GM23338 (cell line): ENCODE data around the gene IKZF3. TPM values are rescaled to one million over a fixed set of nuclear protein-coding genes. Genes with fewer than 3 reads are reported as not detected.

Source experiments
- ATAC-seq: fragments of 200-7000 bp; cut with Tn5 transposase; 3 replicates; pipeline ENCODE4 v1.9.1; 2020
- DNase-seq: peaks from one replicate; pipeline ENCODE4 v3.0.0-alpha.2; 2015; ENCODE audit warnings: low spot score
- H2AFZ ChIP-seq: fragments of 200-600 bp; sonication (generic); 2 replicates; pipeline ENCODE4 v1.8.0; 2016; ENCODE audit warnings: antibody characterized with exemption, mild to moderate bottlenecking, moderate library complexity
- H3F3A ChIP-seq: fragments of 200-600 bp; sonication (generic); replicated peaks from 2 replicates; pipeline ENCODE4 v1.8.0; 2017; ENCODE audit warnings: antibody characterized with exemption, mixed run types, low read depth
- H3K27ac ChIP-seq: fragments of 200-600 bp; sonication (generic); 2 replicates; pipeline ENCODE4 v1.6.1; 2016; ENCODE audit warnings: low read depth
- H3K27me3 ChIP-seq: fragments of 200-600 bp; sonication (generic); 2 replicates; pipeline ENCODE4 v1.8.0; 2016; ENCODE audit warnings: mild to moderate bottlenecking, mixed run types, moderate library complexity; ENCODE audit not compliant: insufficient read depth
- H3K36me3 ChIP-seq: fragments of 200-600 bp; sonication (generic); 2 replicates; pipeline ENCODE4 v1.8.0; 2016; ENCODE audit warnings: mild to moderate bottlenecking; ENCODE audit not compliant: insufficient read depth
- H3K4me1 ChIP-seq: fragments of 200-600 bp; sonication (generic); 2 replicates; pipeline ENCODE4 v1.8.0; 2016; ENCODE audit warnings: mild to moderate bottlenecking, moderate library complexity; ENCODE audit not compliant: insufficient read depth
- H3K4me2 ChIP-seq: fragments of 200-600 bp; sonication (generic); 2 replicates; pipeline ENCODE4 v1.7.1; 2017; ENCODE audit warnings: mixed run types
- H3K4me3 ChIP-seq: fragments of 200-600 bp; sonication (generic); 2 replicates; pipeline ENCODE4 v1.6.1; 2016; ENCODE audit warnings: mixed run types
- H3K79me2 ChIP-seq: fragments of 200-600 bp; sonication (generic); replicated peaks from 2 replicates; pipeline ENCODE4 v1.8.0; 2017; ENCODE audit warnings: mild to moderate bottlenecking; ENCODE audit not compliant: insufficient read depth
- H3K9me2 ChIP-seq: fragments of 200-600 bp; sonication (generic); 2 replicates; pipeline ENCODE4 v1.8.0; 2017; ENCODE audit not compliant: insufficient read depth
- H4K20me1 ChIP-seq: fragments of 200-600 bp; sonication (generic); replicated peaks from 2 replicates; pipeline ENCODE4 v1.8.0; 2017; ENCODE audit warnings: mild to moderate bottlenecking; ENCODE audit not compliant: insufficient read depth
- H3K27ac Mint-ChIP-seq: 2 replicates; pipeline ENCODE4 v1.8.0; 2020; ENCODE audit warnings: inconsistent platforms, mild to moderate bottlenecking, moderate library complexity, mixed read lengths
- H3K27me3 Mint-ChIP-seq: 3 replicates; pipeline ENCODE4 v1.8.0; 2022; ENCODE audit warnings: low read depth, mild to moderate bottlenecking, moderate library complexity, mixed read lengths, inconsistent platforms; ENCODE audit not compliant: insufficient read depth, poor library complexity
- H3K36me3 Mint-ChIP-seq: 3 replicates; pipeline ENCODE4 v1.8.0; 2021; ENCODE audit warnings: low read depth, mild to moderate bottlenecking, inconsistent platforms, moderate library complexity, mixed read lengths
- H3K4me1 Mint-ChIP-seq: 3 replicates; pipeline ENCODE4 v1.8.0; 2020; ENCODE audit warnings: mild to moderate bottlenecking, inconsistent platforms, mixed read lengths
- H3K4me3 Mint-ChIP-seq: 3 replicates; pipeline ENCODE4 v1.8.0; 2021; ENCODE audit warnings: moderate library complexity, mild to moderate bottlenecking, inconsistent platforms, mixed read lengths
- H3K9me3 Mint-ChIP-seq: 3 replicates; pipeline ENCODE4 v1.8.0; 2020; ENCODE audit warnings: moderate library complexity, mild to moderate bottlenecking, inconsistent platforms, mixed read lengths
- CREB1 ChIP-seq: fragments of 250-450 bp; sonication (Bioruptor Pico); IDR thresholded peaks from 2 replicates; pipeline ENCODE4 v1.5.0; 2020; ENCODE audit warnings: low read depth, mild to moderate bottlenecking, moderate library complexity
- CTCF ChIP-seq, 2 experiments: fragments of 200-600 bp in 1 of 2; sonication (generic) in 1 of 2; conservative IDR thresholded peaks; 2 replicates each; pipeline versions ENCODE4 v1.5.1 to v1.6.1; 2016 to 2017; ENCODE audit warnings: antibody characterized with exemption in 2 of 2, low read depth in 2 of 2, mild to moderate bottlenecking in 2 of 2, moderate library complexity in 1 of 2
- EZH2 ChIP-seq: fragments of 200-600 bp; sonication (generic); IDR thresholded peaks from one replicate; pipeline ENCODE4 v1.8.0; 2017; ENCODE audit warnings: antibody characterized with exemption, mild to moderate bottlenecking, low read depth; ENCODE audit not compliant: unreplicated experiment
- EZH2phosphoT487 ChIP-seq: fragments of 200-600 bp; sonication (generic); IDR thresholded peaks from one replicate; pipeline ENCODE4 v1.8.1; 2018; ENCODE audit warnings: antibody characterized with exemption; ENCODE audit not compliant: unreplicated experiment
- JUNB ChIP-seq: IDR thresholded peaks from one replicate; pipeline ENCODE4 v1.6.1; 2016; ENCODE audit warnings: antibody characterized with exemption; ENCODE audit not compliant: unreplicated experiment
- NANOG ChIP-seq: IDR thresholded peaks from 2 replicates; pipeline ENCODE4 v1.6.1; 2016; ENCODE audit warnings: antibody characterized with exemption, borderline replicate concordance
- STAT1 ChIP-seq: IDR thresholded peaks from one replicate; pipeline ENCODE4 v1.6.1; 2016; ENCODE audit warnings: antibody characterized with exemption; ENCODE audit not compliant: unreplicated experiment
- ZNF114 ChIP-seq: fragments of 250-450 bp; sonication (Bioruptor Pico); IDR thresholded peaks from 2 replicates; pipeline ENCODE4 v1.5.0; 2020; ENCODE audit warnings: mild to moderate bottlenecking, moderate library complexity
- ZNF331 ChIP-seq: fragments of 250-450 bp; sonication (Bioruptor Pico); IDR thresholded peaks from 2 replicates; pipeline ENCODE4 v1.5.0; 2020; ENCODE audit warnings: low read depth, mild to moderate bottlenecking, moderate library complexity
- polyA plus RNA-seq: library from polyadenylated mRNA; unstranded; fragments of >200 nt; fragmentation: Nextera tagmentation; extraction: Ambion mirVana; gene quantifications from 2 replicates; pipeline ENCODE4 v1.2.1, GENCODE V29; 2016
- total RNA-seq: library from RNA; depleted of rRNA; stranded (reverse); fragments of >200 nt; shearing (Covaris generic); gene quantifications from 2 replicates; pipeline ENCODE4 v1.2.3, GENCODE V29; 2014
- TF ChIP-seq, protein P1 (sequence below): IDR thresholded peaks from one replicate; pipeline ENCODE4 v1.6.1; 2018; ENCODE audit warnings: antibody characterized with exemption; ENCODE audit not compliant: unreplicated experiment
- TF ChIP-seq, protein P2 (sequence below): IDR thresholded peaks from 2 replicates; pipeline ENCODE4 v1.6.1; 2016; ENCODE audit warnings: antibody characterized with exemption

IKZF3 gene
- total and polyA plus RNA-seq, 2 experiments from 2014 or later = 0.11 to 0.76 TPM

DNA sequence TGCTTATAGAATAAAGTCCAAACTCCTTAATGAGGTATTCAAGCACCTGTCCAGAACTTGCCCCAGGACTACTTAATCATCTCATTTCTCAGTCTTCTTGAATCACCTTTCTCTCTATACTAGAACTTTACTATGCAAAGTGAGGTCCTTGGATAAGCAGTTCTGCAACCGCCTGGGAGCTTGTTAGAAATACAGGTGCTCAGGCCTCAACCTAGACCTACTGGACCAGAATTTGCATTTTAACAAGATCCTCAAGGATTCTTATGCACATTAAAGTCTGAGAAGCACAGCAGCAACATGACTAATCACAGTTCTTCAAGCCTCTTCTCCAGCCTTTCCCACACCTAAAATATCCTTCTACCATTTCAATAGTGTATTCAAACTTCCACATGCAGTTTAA lies 64.7 kb downstream of the IKZF3 start:
- no peak overlapping the region; the same call in 1 of the 2 replicates for H3K27ac ChIP-seq
- Mint-ChIP-seq H3K4me1 (peaks cover 36% of the 10 kb centered on the region), H3K27ac (peak overlapping the region; percentile 12), H3K9me3 (no peaks in the 10 kb centered on the region), H3K36me3 (no peaks in the 10 kb centered on the region), H3K4me3 (no peak overlapping the region), H3K27me3 (no peaks in the 10 kb centered on the region)
- no peaks in the 10 kb centered on the region for H3K9me2 ChIP-seq
- H4K20me1 ChIP-seq = no peaks in the 10 kb centered on the region
- no peak overlapping the region for H3K4me3 ChIP-seq
- no peaks in the 10 kb centered on the region for H3F3A ChIP-seq
- TF ChIP-seq CREB1 (CRISPR knock-in tag) (no peak), JUNB (no peak), ZNF331 (CRISPR knock-in tag) (no peak), EZH2phosphoT487 (no peak)
- ATAC-seq (peak; percentile 39; the same call in 2 of the 3 replicates), DNase-seq (no peak)
- H3K4me1 ChIP-seq = peaks cover 27% of the 10 kb centered on the region
- no peaks in the 10 kb centered on the region for H3K79me2 ChIP-seq
- H3K36me3 ChIP-seq = no peaks in the 10 kb centered on the region
- H2AFZ ChIP-seq = no peak overlapping the region
- H3K27me3 ChIP-seq = no peaks in the 10 kb centered on the region
- H3K4me2 ChIP-seq = peak overlapping the region; percentile 24; the same call in 1 of the 2 replicates

DNA sequence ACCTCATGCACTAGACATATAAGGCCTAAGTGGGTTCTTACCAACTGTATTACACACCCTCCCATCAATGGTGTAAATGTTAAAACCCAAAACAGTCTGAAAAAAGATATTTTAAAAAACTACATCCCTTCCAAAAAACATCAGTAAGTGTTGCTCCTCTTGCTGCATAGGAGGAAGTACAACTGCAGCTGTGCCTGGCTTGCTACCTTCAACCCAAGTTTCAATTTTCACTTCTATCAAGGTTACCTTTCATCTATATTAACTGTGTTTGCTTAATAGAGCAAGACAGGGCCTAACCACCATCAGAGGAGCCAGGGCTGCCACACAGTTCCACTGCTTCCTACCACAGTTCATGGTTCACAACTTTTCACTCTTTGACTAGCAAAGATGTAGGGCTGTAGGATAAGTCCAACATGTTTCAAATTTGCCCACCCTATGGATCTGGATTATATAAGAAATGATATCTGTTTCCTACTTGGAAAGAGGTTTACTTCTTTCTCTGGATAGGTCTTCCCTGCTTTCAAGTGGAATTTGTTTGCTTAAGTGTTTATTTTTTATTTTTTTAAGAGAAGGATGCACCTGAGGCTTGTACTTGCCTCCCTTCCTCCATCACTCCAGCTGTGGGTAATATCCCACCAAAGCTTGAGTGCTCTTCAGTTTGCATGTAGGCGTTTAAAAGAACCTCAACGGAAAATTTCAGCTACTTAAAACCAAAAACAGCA lies 69.7 kb downstream of the IKZF3 start:
- no peaks in the 10 kb centered on the region for H3K9me3 Mint-ChIP-seq
- no peak overlapping the region for H3K4me3 ChIP-seq
- H3K4me1 Mint-ChIP-seq = peaks cover 20% of the 10 kb centered on the region; the same call in 2 of the 3 replicates
- H3K27me3 ChIP-seq = no peaks in the 10 kb centered on the region
- H3K27ac Mint-ChIP-seq = no peak overlapping the region
- H3K27me3 Mint-ChIP-seq = no peaks in the 10 kb centered on the region
- peaks cover 4% of the 10 kb centered on the region for H3K4me1 ChIP-seq
- H3K79me2 ChIP-seq = no peaks in the 10 kb centered on the region
- H3K36me3 Mint-ChIP-seq = no peaks in the 10 kb centered on the region
- H3K4me3 Mint-ChIP-seq = no peak overlapping the region
- no peaks in the 10 kb centered on the region for H3K36me3 ChIP-seq
- H4K20me1 ChIP-seq = no peaks in the 10 kb centered on the region
- H3K27ac ChIP-seq = no peak overlapping the region
- no peak overlapping the region for H3K4me2 ChIP-seq
- ATAC-seq (no peak), DNase-seq (no peak)
- no peaks in the 10 kb centered on the region for H3K9me2 ChIP-seq
- no peaks in the 10 kb centered on the region for H3F3A ChIP-seq
- no peak overlapping the region for H2AFZ ChIP-seq
- no peak for TF ChIP-seq EZH2
- TF ChIP-seq, protein P1, sequence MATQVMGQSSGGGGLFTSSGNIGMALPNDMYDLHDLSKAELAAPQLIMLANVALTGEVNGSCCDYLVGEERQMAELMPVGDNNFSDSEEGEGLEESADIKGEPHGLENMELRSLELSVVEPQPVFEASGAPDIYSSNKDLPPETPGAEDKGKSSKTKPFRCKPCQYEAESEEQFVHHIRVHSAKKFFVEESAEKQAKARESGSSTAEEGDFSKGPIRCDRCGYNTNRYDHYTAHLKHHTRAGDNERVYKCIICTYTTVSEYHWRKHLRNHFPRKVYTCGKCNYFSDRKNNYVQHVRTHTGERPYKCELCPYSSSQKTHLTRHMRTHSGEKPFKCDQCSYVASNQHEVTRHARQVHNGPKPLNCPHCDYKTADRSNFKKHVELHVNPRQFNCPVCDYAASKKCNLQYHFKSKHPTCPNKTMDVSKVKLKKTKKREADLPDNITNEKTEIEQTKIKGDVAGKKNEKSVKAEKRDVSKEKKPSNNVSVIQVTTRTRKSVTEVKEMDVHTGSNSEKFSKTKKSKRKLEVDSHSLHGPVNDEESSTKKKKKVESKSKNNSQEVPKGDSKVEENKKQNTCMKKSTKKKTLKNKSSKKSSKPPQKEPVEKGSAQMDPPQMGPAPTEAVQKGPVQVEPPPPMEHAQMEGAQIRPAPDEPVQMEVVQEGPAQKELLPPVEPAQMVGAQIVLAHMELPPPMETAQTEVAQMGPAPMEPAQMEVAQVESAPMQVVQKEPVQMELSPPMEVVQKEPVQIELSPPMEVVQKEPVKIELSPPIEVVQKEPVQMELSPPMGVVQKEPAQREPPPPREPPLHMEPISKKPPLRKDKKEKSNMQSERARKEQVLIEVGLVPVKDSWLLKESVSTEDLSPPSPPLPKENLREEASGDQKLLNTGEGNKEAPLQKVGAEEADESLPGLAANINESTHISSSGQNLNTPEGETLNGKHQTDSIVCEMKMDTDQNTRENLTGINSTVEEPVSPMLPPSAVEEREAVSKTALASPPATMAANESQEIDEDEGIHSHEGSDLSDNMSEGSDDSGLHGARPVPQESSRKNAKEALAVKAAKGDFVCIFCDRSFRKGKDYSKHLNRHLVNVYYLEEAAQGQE = no peak
- no peak for TF ChIP-seq NANOG
- TF ChIP-seq, protein P2, sequence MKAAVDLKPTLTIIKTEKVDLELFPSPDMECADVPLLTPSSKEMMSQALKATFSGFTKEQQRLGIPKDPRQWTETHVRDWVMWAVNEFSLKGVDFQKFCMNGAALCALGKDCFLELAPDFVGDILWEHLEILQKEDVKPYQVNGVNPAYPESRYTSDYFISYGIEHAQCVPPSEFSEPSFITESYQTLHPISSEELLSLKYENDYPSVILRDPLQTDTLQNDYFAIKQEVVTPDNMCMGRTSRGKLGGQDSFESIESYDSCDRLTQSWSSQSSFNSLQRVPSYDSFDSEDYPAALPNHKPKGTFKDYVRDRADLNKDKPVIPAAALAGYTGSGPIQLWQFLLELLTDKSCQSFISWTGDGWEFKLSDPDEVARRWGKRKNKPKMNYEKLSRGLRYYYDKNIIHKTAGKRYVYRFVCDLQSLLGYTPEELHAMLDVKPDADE = no peak
- no peak for TF ChIP-seq STAT1
- no peak for TF ChIP-seq CREB1 (CRISPR knock-in tag)
- TF ChIP-seq CTCF (conservative IDR thresholded peaks at IDR 0.05; ENCODE audit: low read depth in 2 of 2) = no peak
- TF ChIP-seq ZNF114 (CRISPR knock-in tag) = no peak
- TF ChIP-seq ZNF331 (CRISPR knock-in tag) = no peak
- no peak for TF ChIP-seq JUNB
